Epithelial cell of proximal tubule (primary cell): ENCODE measurements around the gene ELAVL1. TPM values are rescaled to one million over a fixed set of nuclear protein-coding genes. Genes with fewer than 3 reads are reported as not detected.
"Not testable (repeated sequence)": the region's sequence is repeated elsewhere in the genome, so short reads cannot be mapped to it uniquely, and the experiment has no call there.

Source experiments
- DNase-seq: peaks from one replicate; pipeline ENCODE4 v3.0.0-alpha.2; 2011; ENCODE audit warnings: low read depth
- H3K4me3 ChIP-seq: 2 replicates; pipeline ENCODE4 v1.5.1; 2011; ENCODE audit warnings: low read depth, mild to moderate bottlenecking, low read length
- CTCF ChIP-seq: conservative IDR thresholded peaks from 2 replicates; pipeline ENCODE4 v1.5.1; 2012; ENCODE audit warnings: low read depth, mild to moderate bottlenecking, low read length
- total RNA-seq: library from RNA; depleted of rRNA; stranded (reverse); fragments of >200 nt; gene quantifications from 2 replicates; pipeline ENCODE4 v1.2.3, GENCODE V29; 2015

Gene ELAVL1
- total RNA-seq, 1 donor from 2014 or later, result 28.6 TPM

GRCh38 chr19:8044018-8044417 lies 38.6 kb upstream of the ELAVL1 start:
- TF ChIP-seq CTCF, result no peak
- no peak for DNase-seq
- H3K4me3 ChIP-seq, result no peak overlapping the region

GRCh38 chr19:8042900-8043299 lies 37.5 kb upstream of the ELAVL1 start:
- H3K4me3 ChIP-seq, result no peak overlapping the region
- no peak for DNase-seq
- TF ChIP-seq CTCF, result no peak

- TF ChIP-seq CTCF, result no peak
- no peak for DNase-seq
- H3K4me3 ChIP-seq, result no peak overlapping the region
Measured at GRCh38 chr19:8041531-8041931, 36.1 kb upstream of the ELAVL1 start.

- H3K4me3 ChIP-seq, result no peak overlapping the region
- no peak for TF ChIP-seq CTCF
- no peak for DNase-seq
Measured at GRCh38 chr19:8039231-8039630, 33.8 kb upstream of the ELAVL1 start.

- no peak for TF ChIP-seq CTCF
- no peak overlapping the region for H3K4me3 ChIP-seq
- DNase-seq, result no peak
Measured at GRCh38 chr19:8038815-8039214, 33.4 kb upstream of the ELAVL1 start.

- no peak for TF ChIP-seq CTCF
- H3K4me3 ChIP-seq, result no peak overlapping the region
- DNase-seq, result no peak
Measured at GRCh38 chr19:8036434-8037099, 31.1 kb upstream of the ELAVL1 start.

GRCh38 chr19:8034178-8034525 lies 28.7 kb upstream of the ELAVL1 start:
- DNase-seq, result no peak
- TF ChIP-seq CTCF, result no peak
- no peak overlapping the region for H3K4me3 ChIP-seq

- DNase-seq, H3K4me3 ChIP-seq: not testable (repeated sequence)
Measured at GRCh38 chr19:8033287-8034177, 28.1 kb upstream of the ELAVL1 start.
